SK-N-MC (cell line): ENCODE results near the gene ATP9B.

ENCODE experiments used
- EZH2 ChIP-seq: fragments of 200-600 bp; sonication (generic); IDR thresholded peaks from one replicate; pipeline ENCODE4 v1.6.1; 2017; ENCODE audit warnings: antibody characterized with exemption
- FOXP2 ChIP-seq: optimal IDR thresholded peaks from 2 replicates; pipeline ENCODE3; 2011; ENCODE audit warnings: mild to moderate bottlenecking, moderate library complexity; ENCODE audit not compliant: insufficient read depth; ENCODE audit errors: extremely low read length, control extremely low read depth
- POLR2AphosphoS5 ChIP-seq: IDR thresholded peaks from 2 replicates; pipeline ENCODE4 v1.6.1; 2012; ENCODE audit warnings: mild to moderate bottlenecking, low read depth, low read length, borderline replicate concordance

DNA sequence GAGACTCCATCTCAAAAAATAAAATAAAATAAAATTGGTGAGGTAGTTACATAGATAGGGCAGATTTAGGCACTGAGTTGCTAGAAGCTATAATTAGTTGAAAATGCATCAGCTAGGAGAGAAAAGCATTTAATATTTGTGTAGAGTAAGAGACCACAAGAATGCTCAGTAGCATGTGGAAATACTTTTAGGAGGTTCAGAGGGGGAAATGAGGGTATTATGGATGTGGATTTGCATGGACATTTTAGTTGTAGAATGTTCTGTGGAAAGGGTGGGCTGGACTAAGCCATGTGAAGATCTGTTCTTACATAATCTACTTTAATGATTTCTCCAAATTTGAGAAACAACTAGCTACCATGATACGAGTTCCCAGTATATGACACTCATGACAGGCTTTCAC, 95.5 kb downstream of the ATP9B start:
- TF ChIP-seq EZH2 (no peak), POLR2AphosphoS5 (no peak), FOXP2 (no peak)
